ENCODE results near the gene PDE7B.

PDE7B gene

GRCh38 chr6:136226027-136226673, 374.6 kb downstream of the PDE7B start:
- no peak overlapping the region for H3K4me3 ChIP-seq (IDR thresholded peaks at IDR 0.05; ENCODE audit: insufficient read depth, low read depth, low read length)
- no peaks in the 10 kb centered on the region for H3K36me3 ChIP-seq (ENCODE audit: insufficient read depth)
- no peaks in the 10 kb centered on the region for H3K79me2 ChIP-seq (ENCODE audit: insufficient read depth, low read depth)
- no peak overlapping the region for H3K9ac ChIP-seq
- H4K20me1 ChIP-seq (ENCODE audit: insufficient read depth) = no peaks in the 10 kb centered on the region
- H3K27ac ChIP-seq = no peak overlapping the region
- peak overlapping the region; percentile 38 for H2AFZ ChIP-seq (ENCODE audit: low read depth)
- no peaks in the 10 kb centered on the region for H3K27me3 ChIP-seq (ENCODE audit: insufficient read depth, low read depth)
- no peaks in the 10 kb centered on the region for H3K4me1 ChIP-seq (ENCODE audit: low read depth, poor library complexity, severe bottlenecking)
- peak overlapping the region; percentile 33; the same call in 1 of the 2 replicates for H3K4me2 ChIP-seq
- TF ChIP-seq, protein P1, sequence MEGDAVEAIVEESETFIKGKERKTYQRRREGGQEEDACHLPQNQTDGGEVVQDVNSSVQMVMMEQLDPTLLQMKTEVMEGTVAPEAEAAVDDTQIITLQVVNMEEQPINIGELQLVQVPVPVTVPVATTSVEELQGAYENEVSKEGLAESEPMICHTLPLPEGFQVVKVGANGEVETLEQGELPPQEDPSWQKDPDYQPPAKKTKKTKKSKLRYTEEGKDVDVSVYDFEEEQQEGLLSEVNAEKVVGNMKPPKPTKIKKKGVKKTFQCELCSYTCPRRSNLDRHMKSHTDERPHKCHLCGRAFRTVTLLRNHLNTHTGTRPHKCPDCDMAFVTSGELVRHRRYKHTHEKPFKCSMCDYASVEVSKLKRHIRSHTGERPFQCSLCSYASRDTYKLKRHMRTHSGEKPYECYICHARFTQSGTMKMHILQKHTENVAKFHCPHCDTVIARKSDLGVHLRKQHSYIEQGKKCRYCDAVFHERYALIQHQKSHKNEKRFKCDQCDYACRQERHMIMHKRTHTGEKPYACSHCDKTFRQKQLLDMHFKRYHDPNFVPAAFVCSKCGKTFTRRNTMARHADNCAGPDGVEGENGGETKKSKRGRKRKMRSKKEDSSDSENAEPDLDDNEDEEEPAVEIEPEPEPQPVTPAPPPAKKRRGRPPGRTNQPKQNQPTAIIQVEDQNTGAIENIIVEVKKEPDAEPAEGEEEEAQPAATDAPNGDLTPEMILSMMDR (conservative IDR thresholded peaks at IDR 0.05; ENCODE audit: low read depth, low read length) = peak; percentile 99

DNA sequence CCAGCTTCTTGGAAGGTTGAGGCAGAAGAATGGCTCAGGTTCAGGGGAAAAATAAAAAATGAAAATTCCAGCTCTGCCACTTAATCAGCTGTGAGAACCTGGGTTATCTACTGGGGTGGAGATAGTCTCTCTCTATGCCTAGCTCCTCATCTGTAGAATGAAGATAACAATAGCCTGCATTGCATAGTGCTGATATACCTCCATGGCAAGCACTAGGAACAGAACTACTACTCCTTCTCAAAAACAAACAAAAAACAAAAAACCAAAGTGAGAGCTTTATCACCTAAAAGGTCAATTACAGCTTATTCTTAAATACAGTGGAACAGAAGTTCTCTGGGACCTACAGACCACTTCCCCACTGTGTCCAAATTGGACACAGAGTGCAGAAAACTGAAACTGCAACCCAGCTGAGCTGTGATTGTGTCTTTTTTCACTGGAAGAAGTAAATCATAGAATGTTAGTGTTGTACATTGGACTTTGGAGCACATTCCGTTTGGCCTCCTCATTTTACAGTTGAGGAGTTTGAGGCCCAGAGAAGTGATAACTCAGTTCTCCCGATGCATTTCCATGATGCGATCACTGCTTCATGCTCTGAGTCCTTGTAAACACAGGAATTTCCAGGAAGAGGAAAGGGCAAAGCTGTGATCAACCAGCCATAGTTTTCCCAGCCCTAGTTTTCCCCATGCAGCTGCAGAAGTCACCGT, 375.3 kb downstream of the PDE7B start:
- H3K27me3 ChIP-seq (ENCODE audit: insufficient read depth, low read depth) = no peaks in the 10 kb centered on the region
- no peaks in the 10 kb centered on the region for H3K4me1 ChIP-seq (ENCODE audit: low read depth, poor library complexity, severe bottlenecking)
- TF ChIP-seq, protein P1 (conservative IDR thresholded peaks at IDR 0.05; ENCODE audit: low read depth, low read length) = no peak
- no peak overlapping the region for H3K4me3 ChIP-seq (IDR thresholded peaks at IDR 0.05; ENCODE audit: insufficient read depth, low read depth, low read length)
- H2AFZ ChIP-seq (ENCODE audit: low read depth) = peak overlapping the region; percentile 38
- no peak overlapping the region for H3K27ac ChIP-seq
- H3K36me3 ChIP-seq (ENCODE audit: insufficient read depth) = no peaks in the 10 kb centered on the region
- no peak overlapping the region for H3K9ac ChIP-seq
- H4K20me1 ChIP-seq (ENCODE audit: insufficient read depth) = no peaks in the 10 kb centered on the region
- no peaks in the 10 kb centered on the region for H3K79me2 ChIP-seq (ENCODE audit: insufficient read depth, low read depth)
- peak overlapping the region; percentile 33; the same call in 1 of the 2 replicates for H3K4me2 ChIP-seq

DNA sequence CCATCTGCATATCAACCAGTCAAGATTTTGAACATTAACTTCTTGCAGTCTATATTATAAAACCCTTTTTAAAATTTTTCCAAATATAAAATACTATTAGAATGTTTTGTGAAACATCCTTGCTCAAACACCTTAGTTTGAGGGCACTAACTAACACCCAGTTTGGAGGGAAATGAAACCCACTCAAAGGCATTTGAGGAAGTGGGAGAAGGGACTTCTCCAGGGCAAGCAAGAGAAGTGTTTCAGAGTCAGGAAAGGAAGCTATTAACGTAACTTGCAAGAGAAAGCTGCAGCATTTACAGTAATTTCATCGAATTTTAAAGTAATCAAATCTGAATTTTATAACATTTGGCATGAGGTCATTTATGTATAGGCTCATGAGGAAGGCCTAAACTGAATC, 377.3 kb downstream of the PDE7B start:
- H3K4me1 ChIP-seq (ENCODE audit: low read depth, poor library complexity, severe bottlenecking) = no peaks in the 10 kb centered on the region
- H3K4me3 ChIP-seq (IDR thresholded peaks at IDR 0.05; ENCODE audit: insufficient read depth, low read depth, low read length) = no peak overlapping the region
- H4K20me1 ChIP-seq (ENCODE audit: insufficient read depth) = no peaks in the 10 kb centered on the region
- H3K9ac ChIP-seq = no peak overlapping the region
- H3K27me3 ChIP-seq (ENCODE audit: insufficient read depth, low read depth) = no peaks in the 10 kb centered on the region
- H3K4me2 ChIP-seq = no peak overlapping the region
- no peaks in the 10 kb centered on the region for H3K36me3 ChIP-seq (ENCODE audit: insufficient read depth)
- TF ChIP-seq, protein P1 (conservative IDR thresholded peaks at IDR 0.05; ENCODE audit: low read depth, low read length) = no peak
- H3K79me2 ChIP-seq (ENCODE audit: insufficient read depth, low read depth) = no peaks in the 10 kb centered on the region
- no peak overlapping the region for H2AFZ ChIP-seq (ENCODE audit: low read depth)
- no peak overlapping the region for H3K27ac ChIP-seq

GRCh38 chr6:136230219-136230853, 378.8 kb downstream of the PDE7B start:
- H3K4me3 ChIP-seq (IDR thresholded peaks at IDR 0.05; ENCODE audit: insufficient read depth, low read depth, low read length) = no peak overlapping the region
- no peak overlapping the region for H3K4me2 ChIP-seq
- H3K27me3 ChIP-seq (ENCODE audit: insufficient read depth, low read depth) = no peaks in the 10 kb centered on the region
- no peak overlapping the region for H2AFZ ChIP-seq (ENCODE audit: low read depth)
- H3K27ac ChIP-seq = no peak overlapping the region
- H3K9ac ChIP-seq = no peak overlapping the region
- H4K20me1 ChIP-seq (ENCODE audit: insufficient read depth) = no peaks in the 10 kb centered on the region
- H3K36me3 ChIP-seq (ENCODE audit: insufficient read depth) = no peaks in the 10 kb centered on the region
- no peaks in the 10 kb centered on the region for H3K79me2 ChIP-seq (ENCODE audit: insufficient read depth, low read depth)
- H3K4me1 ChIP-seq (ENCODE audit: low read depth, poor library complexity, severe bottlenecking) = no peaks in the 10 kb centered on the region
- TF ChIP-seq, protein P1 (conservative IDR thresholded peaks at IDR 0.05; ENCODE audit: low read depth, low read length) = no peak
